CD4-positive, alpha-beta T cell treated with Interleukin-2 at 100 ng/mL for 4 hours (primary cell): ENCODE data around the gene CACNB2.

Source experiments
- DNase-seq: peaks from one replicate; pipeline ENCODE4 v3.0.0-alpha.2; 2020; ENCODE audit warnings: low spot score

The CACNB2 gene

GRCh38 chr10:18230794-18231193 lies 90.6 kb downstream of the CACNB2 start:
- DNase-seq, result no peak

GRCh38 chr10:18231480-18231879 lies 91.3 kb downstream of the CACNB2 start:
- DNase-seq, result no peak

- no peak for DNase-seq
These were observed 93.6 kb downstream of the CACNB2 start for GRCh38 chr10:18233775-18234174.

GRCh38 chr10:18235477-18235876 lies 95.3 kb downstream of the CACNB2 start:
- DNase-seq, result no peak

GRCh38 chr10:18236756-18237155 lies 96.5 kb downstream of the CACNB2 start:
- DNase-seq, result no peak

- DNase-seq, result peak; percentile 5
These were observed 98.8 kb downstream of the CACNB2 start for GRCh38 chr10:18238870-18239485.

GRCh38 chr10:18240185-18240882 lies 100.1 kb downstream of the CACNB2 start:
- no peak for DNase-seq

- no peak for DNase-seq
These were observed 106.7 kb downstream of the CACNB2 start for GRCh38 chr10:18246967-18247366.

- no peak for DNase-seq
These were observed 111.9 kb downstream of the CACNB2 start for GRCh38 chr10:18252086-18252485.

- DNase-seq, result no peak
These were observed 113.9 kb downstream of the CACNB2 start for GRCh38 chr10:18254086-18254485.

- no peak for DNase-seq
These were observed 114.5 kb downstream of the CACNB2 start for GRCh38 chr10:18254692-18255091.

- DNase-seq, result no peak
These were observed 120.2 kb downstream of the CACNB2 start for GRCh38 chr10:18260310-18260922.

GRCh38 chr10:18261063-18261610 lies 120.9 kb downstream of the CACNB2 start:
- DNase-seq, result no peak

- no peak for DNase-seq
These were observed 121.6 kb downstream of the CACNB2 start for GRCh38 chr10:18261768-18262231.

GRCh38 chr10:18264466-18265050 lies 124.3 kb downstream of the CACNB2 start:
- DNase-seq, result no peak

- DNase-seq, result no peak
These were observed 127.8 kb downstream of the CACNB2 start for GRCh38 chr10:18268005-18268404.

GRCh38 chr10:18271491-18271890 lies 131.3 kb downstream of the CACNB2 start:
- DNase-seq, result no peak

- DNase-seq, result no peak
These were observed 132.8 kb downstream of the CACNB2 start for GRCh38 chr10:18273039-18273438.

GRCh38 chr10:18278181-18278580 lies 138.0 kb downstream of the CACNB2 start:
- DNase-seq, result no peak

- DNase-seq, result no peak
These were observed 138.9 kb downstream of the CACNB2 start for GRCh38 chr10:18279173-18279572.

GRCh38 chr10:18282094-18282493 lies 141.9 kb downstream of the CACNB2 start:
- no peak for DNase-seq

- DNase-seq, result no peak
These were observed 150.6 kb downstream of the CACNB2 start for GRCh38 chr10:18290651-18291313.
